H7 (cell line): ENCODE data around the gene TMEM181. TPM values are rescaled to one million over a fixed set of nuclear protein-coding genes. Genes with fewer than 3 reads are reported as not detected.
"Not testable (repeated sequence)": the region's sequence is repeated elsewhere in the genome, so short reads cannot be mapped to it uniquely, and the experiment has no call there.

Experiments used
- DNase-seq: peaks from one replicate; pipeline ENCODE4 v3.0.0; 2012
- H3K27me3 ChIP-seq: 2 replicates; pipeline ENCODE4 v1.6.0; 2011; ENCODE audit warnings: mild to moderate bottlenecking, low read length; ENCODE audit not compliant: control insufficient read depth, insufficient read depth
- H3K36me3 ChIP-seq: replicated peaks from 2 replicates; pipeline ENCODE4 v1.5.1; 2011; ENCODE audit warnings: low read length; ENCODE audit not compliant: control insufficient read depth, insufficient read depth
- H3K4me3 ChIP-seq: 2 replicates; pipeline ENCODE4 v1.5.1; 2011; ENCODE audit warnings: low read depth, mild to moderate bottlenecking, control low read depth, low read length, moderate library complexity; ENCODE audit not compliant: insufficient read depth
- total RNA-seq: library from RNA; depleted of rRNA; stranded (reverse); fragments of >200 nt; shearing (Covaris generic); gene quantifications from 2 replicates; pipeline ENCODE4 v1.2.3, GENCODE V29; 2014

Gene TMEM181
- total RNA-seq, 1 experiment from 2014 or later, result 14.5 TPM

DNA sequence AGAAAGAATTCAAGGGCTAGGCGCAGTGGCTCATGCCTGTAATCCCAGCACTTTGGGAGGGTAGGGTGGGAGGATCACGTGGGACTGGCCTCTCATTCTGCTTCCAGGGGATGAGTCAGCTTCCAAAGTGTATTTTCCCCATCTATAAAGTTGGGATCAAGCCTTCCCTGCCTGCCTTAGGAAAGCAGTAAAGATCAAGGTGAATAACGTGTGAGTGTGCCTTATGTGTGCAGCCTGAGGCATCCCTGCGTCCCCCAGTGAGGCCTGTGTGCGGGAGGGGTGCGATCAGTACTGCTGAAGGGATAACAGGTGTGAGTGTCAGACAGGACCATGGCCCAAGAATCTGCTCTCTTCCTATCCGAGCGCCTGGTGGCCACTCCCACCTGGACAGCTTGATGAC is 26.8 kb downstream of the TMEM181 start:
- Histone ChIP-seq H3K27me3 (no peaks in the 10 kb centered on the region), H3K36me3 (peaks cover 30% of the 10 kb centered on the region), H3K4me3 (no peak overlapping the region)
- no peak for DNase-seq

DNA sequence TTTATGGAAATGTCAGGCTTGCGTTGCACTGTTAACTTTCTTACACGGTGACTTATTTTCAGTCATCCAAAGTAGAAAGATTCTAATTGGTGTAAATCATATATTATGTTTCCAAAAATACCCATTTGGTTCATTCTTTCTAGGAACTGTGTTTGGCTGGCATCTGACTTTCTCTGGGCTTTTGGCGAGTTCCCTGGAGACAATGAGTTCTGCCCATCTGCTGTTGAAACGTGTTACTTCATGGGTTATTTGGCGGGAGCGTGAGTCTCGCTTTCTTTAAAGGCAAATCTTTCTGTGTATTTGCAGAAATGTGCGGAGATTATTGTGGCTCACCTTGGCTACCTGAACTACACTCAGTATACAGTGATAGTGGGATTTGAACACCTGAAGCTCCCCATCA is 29.5 kb downstream of the TMEM181 start:
- peaks cover 35% of the 10 kb centered on the region for H3K36me3 ChIP-seq
- H3K27me3 ChIP-seq, result no peaks in the 10 kb centered on the region
- no peak for DNase-seq
- no peak overlapping the region for H3K4me3 ChIP-seq

DNA sequence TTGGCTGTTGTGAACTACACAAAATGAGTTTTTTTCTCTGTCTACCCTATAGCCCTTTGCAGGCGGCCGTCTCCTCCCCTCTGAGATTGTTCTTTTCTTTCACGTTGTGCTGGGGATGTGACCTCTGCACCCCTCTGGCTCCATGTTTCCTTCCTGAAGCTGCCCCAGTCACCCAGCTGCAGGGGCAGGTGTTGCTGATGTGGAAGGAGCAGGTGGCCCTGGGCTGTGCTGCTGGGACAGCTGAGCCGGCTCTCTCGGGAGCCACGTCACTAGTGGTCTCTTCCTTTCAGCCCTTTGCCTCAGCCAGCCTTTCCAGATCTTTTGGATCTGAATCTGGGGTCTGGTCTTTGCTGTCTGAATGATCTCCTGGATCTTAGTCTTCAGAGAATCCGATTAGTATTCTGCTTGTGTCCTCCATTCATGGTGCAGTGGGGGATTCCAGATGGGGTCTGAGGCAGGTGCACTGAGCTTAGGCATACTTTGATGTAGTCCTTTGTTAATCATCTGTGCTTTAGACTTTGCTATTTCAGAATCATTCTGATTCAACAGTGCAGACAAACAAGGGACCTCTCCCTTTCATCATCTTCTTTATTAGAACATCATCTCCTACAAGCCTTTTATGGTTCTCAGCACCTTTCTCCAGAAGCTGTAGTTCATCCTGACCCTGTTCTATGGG is 31.4 kb downstream of the TMEM181 start:
- no peak overlapping the region for H3K4me3 ChIP-seq
- H3K27me3 ChIP-seq, result no peaks in the 10 kb centered on the region
- no peak for DNase-seq
- H3K36me3 ChIP-seq, result peaks cover 25% of the 10 kb centered on the region

DNA sequence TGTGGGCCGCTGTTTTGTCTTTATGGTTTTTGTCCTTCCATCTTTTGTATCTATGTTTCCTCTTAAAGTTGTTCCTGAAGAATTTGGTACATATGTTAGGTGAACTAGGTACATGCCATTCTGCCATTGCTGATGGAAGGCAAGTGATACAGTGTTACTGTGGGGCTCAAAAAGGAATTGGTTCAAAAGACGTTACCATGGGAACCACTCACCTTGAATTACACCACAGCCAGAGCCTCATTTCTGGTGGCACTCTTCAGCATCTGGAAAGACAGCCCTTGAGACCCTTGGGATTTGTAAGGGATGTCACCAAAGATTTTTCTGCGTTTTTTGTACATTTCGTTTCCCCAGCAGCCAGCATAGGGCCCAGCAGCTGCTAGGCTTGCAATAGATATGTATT is 31.9 kb downstream of the TMEM181 start:
- H3K4me3 ChIP-seq, result no peak overlapping the region
- H3K27me3 ChIP-seq, result no peaks in the 10 kb centered on the region
- no peak for DNase-seq
- H3K36me3 ChIP-seq, result peaks cover 21% of the 10 kb centered on the region

DNA sequence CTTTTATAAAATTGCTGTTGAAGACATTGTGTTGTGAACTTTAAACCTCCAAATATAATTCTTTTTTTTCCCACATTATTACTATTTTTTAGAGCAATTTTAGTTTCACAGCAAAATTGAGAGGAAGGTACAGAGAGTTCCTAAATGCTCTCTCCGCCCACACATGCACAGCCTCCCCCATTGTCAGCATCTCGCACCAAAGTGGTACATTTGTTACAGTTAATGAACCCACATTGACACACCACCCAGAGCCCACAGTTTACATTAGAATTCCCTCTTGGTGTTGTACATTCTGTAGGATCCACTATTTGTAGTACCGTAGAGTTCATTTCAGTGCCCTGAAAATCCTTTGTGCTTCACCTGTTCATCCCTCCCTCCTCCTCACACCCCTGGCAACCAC is 33.8 kb downstream of the TMEM181 start:
- peaks cover 22% of the 10 kb centered on the region for H3K36me3 ChIP-seq
- no peak for DNase-seq
- H3K4me3 ChIP-seq, result no peak overlapping the region
- H3K27me3 ChIP-seq, result no peaks in the 10 kb centered on the region

DNA sequence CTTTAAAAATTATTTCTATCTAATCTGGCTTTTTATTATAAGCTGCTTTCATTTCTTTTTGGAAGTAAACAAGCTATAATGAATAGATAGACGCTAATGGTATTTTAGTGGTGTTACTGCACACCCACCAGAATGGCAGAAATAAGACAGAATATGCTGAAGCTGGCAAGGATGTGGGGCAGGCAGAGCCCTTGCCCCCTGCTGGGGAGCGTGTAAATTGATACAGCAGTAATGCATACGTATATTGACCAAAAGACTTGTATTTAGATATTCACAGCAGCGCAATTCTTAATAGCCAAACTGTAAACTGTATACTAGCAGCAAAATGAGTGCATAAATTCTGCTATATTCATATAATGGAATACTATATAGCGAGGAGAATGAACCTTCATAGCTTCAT is 35.3 kb downstream of the TMEM181 start:
- DNase-seq, result no peak
- Histone ChIP-seq H3K4me3 (no peak overlapping the region), H3K36me3 (peaks cover 16% of the 10 kb centered on the region), H3K27me3 (no peaks in the 10 kb centered on the region)

DNA sequence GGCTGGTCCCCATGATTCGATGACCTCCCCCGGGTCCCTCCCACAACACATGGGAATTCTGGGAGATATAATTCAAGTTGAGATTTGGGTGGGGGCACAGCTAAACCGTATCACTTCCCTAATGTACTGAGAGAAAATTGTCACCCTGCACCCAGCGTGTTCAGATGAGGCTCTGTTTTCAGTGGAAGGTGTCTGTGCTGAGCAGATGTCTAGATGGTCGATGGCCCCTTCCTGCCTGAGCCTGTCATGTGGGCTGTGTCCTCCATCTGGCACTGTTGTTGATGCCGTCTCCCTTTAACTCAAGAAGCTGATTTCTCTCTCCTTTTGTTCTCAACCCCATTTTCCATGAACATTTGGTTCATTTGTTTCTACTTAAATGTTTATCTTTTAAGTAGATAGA is 37.0 kb downstream of the TMEM181 start:
- Histone ChIP-seq H3K4me3 (no peak overlapping the region), H3K36me3 (peaks cover 10% of the 10 kb centered on the region), H3K27me3 (no peaks in the 10 kb centered on the region)
- no peak for DNase-seq

DNA sequence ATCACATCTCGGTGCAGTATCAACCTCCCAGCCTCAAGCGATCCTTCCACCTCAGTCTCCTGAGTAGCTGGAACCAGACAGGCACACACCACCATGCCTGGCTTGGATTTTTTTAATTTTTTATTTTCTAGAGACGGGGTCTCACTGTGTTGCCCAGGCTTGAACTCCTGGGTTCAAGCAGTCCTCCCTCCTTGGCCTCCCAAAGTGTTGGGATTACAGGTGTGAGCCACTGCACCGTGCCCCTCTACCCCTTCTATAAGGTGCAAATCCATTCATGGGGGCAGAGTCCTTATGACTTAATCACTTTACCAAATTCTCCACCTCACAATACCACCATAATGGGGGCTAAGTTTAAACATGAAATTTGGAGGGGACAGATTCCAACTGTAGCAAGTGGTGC is 37.7 kb downstream of the TMEM181 start:
- peaks cover 6% of the 10 kb centered on the region for H3K36me3 ChIP-seq
- H3K27me3 ChIP-seq, result no peaks in the 10 kb centered on the region

DNA sequence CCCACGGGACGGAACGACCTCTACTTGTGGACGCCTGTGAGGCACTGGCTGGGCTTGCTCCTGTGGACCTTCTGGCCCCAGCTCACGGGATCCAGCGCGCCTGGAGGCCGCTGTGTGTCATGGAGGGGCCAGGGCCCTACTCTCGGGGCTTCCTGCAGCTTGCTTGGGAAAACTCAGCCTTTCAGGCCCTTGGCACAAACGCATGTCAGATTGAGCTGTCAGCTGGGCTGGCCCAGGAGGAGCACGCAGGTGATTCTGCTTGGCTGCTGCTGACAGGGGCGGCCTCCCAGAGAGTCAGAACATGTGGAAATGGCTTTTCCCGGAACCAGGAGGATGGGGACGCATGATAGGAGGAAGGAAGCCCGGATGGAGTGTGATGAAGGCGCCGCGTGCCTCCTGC is 39.7 kb downstream of the TMEM181 start:
- no peak for DNase-seq
- Histone ChIP-seq H3K36me3 (peaks cover 8% of the 10 kb centered on the region), H3K4me3 (no peak overlapping the region), H3K27me3 (no peaks in the 10 kb centered on the region)

More for the DNA sequence above, 37.7 kb downstream of the TMEM181 start:
- no peak for DNase-seq
- no peak overlapping the region for H3K4me3 ChIP-seq

DNA sequence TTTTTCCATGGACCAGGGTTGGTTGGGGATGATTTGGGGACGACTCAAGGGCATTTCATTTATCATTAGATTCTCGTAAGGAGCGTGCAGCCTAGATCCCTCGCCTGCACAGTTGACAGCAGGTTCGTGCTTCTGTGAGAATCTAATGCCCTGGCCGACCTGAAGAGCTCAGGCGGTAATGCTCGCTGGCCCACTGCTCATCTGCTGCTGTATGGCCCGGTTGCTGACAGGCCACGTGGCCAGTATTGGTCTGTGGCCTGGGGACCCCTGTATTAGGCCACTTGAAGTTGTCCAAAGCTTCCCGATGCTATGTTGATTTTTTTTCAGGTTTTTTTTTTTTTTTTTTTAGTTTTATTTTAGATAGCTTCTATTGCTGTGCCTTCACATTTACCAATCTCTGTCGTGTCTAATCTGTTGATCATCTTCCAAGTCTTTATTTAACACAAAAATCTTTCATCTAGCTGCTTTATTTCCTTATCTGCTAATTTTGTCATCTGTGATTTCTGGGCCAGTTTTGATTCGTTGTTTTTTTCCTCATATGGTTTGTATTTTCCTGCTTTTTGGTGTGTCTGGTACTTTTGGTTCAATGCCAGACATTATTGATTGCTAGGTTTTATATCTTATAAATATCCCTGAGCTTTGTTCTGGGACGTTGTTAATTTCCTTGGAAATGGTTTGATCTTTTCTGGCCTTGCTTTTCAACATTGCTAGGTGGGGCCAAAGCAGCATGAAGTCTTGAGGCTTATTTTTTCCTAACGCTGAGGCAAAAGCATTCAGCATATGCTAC is 43.6 kb downstream of the TMEM181 start:
- no peak overlapping the region for H3K4me3 ChIP-seq

DNA sequence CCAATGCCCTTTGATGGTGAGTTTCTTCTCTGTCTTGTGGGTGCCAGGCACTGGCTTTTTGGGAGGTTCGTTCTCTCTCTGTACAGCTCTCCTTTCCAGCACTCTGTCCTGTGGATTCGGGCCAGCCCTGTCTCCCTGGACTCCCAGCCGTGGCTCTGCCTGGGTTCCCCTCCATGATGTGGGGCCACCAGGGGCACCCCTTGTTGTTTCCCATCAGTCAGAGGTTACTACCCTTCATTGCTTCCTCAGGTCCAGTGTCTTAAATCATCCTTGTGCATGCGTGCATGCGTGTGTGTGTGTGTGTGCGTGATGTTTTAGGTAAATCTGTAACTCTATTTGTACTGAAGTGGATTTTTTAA is 44.1 kb downstream of the TMEM181 start:
- H3K4me3 ChIP-seq, result no peak overlapping the region
- no peak for DNase-seq
- no peaks in the 10 kb centered on the region for H3K27me3 ChIP-seq
- H3K36me3 ChIP-seq, result peaks cover 12% of the 10 kb centered on the region

More for the DNA sequence above, 43.6 kb downstream of the TMEM181 start:
- Histone ChIP-seq H3K36me3 (peaks cover 11% of the 10 kb centered on the region), H3K27me3 (no peaks in the 10 kb centered on the region)
- no peak for DNase-seq

DNA sequence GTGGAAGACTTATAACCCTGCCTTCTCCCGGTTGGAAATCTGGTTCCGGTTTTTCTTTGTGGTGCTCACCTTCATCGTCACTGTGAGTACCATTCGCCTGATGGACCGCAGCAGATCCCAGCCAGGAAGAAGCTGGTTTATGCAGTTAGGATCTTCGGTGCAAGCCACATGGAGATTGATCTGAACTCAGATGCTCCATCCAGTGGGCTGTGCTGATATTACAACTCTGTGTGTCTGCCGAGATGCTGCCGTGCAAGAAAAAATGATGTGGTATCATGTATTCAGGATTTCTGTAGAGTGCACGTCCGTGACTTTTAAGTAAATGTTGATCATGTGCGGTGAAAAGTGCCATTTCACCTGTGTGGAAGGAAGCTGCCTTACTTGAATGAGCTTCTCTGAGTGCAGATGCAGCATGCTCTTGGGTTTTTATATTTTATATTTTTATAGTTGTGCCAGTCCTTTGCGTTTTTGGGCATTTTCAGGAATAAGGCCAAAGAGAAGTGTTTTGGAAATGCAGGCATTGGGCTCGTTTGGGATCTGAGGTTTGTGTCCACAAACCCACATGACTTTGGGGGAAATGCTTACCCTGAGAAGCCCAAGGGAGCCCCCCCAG is 45.5 kb downstream of the TMEM181 start:
- H3K4me3 ChIP-seq, result no peak overlapping the region
- H3K27me3 ChIP-seq, result no peaks in the 10 kb centered on the region
- H3K36me3 ChIP-seq, result peaks cover 24% of the 10 kb centered on the region
- peak; percentile 87 for DNase-seq

DNA sequence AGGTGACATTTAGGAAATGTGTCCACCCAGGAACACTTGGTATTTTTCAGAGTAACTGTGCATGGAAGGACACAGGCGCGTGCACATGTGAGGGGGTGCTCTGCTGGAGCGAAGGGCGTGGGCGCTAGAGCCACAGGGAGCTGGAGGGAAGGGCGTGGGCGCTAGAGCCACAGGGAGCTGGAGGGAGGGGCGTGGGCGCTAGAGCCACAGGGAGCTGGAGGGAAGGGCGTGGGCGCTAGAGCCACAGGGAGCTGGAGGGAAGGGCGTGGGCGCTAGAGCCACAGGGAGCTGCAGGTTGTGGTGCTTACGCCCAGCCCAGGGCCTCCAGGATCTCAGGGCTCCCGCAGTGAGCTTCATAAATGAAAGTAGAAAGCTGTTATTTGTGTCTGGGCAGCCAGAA is 46.1 kb downstream of the TMEM181 start:
- not testable (repeated sequence) for DNase-seq, H3K4me3 ChIP-seq, H3K27me3 ChIP-seq
- peaks cover 30% of the 10 kb centered on the region for H3K36me3 ChIP-seq

DNA sequence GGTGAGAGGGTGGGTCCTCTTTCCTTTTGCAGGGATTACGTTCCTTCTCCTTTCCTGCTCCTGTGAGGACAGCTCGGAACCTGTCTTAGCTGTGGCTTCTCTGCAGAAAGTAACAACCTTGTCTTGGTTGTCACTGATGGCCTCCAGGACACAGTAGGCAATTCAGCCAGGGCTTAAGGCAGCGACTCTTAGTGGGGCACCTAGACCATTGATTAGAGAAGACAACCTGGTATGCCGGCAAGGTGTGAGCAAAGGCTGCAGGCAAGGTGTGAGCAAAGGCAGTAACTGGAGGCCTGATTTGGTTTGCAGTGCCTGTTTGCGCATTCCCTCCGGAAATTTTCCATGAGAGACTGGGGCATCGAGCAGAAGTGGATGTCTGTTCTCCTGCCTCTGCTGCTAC is 47.0 kb downstream of the TMEM181 start:
- Histone ChIP-seq H3K36me3 (peaks cover 31% of the 10 kb centered on the region), H3K4me3 (no peak overlapping the region)

More for the DNA sequence above, 47.0 kb downstream of the TMEM181 start:
- DNase-seq, result no peak
- H3K27me3 ChIP-seq, result no peaks in the 10 kb centered on the region
